WTC11 (cell line): Measurements from ENCODE around the gene PTPN1. TPM values are rescaled to one million over a fixed set of nuclear protein-coding genes. Genes with fewer than 3 reads are reported as not detected.

ENCODE experiments used
- ATAC-seq: fragments of 200-7000 bp; cut with Tn5 transposase; 2 replicates; pipeline ENCODE4 v1.10.0; 2021; ENCODE audit warnings: mild to moderate bottlenecking, moderate library complexity
- CTCF ChIA-PET: fragments of 300-600 bp; sonication (Branson Sonifier 250); formaldehyde crosslinking; loops from one replicate; lab custom pipeline; 2021; ENCODE audit warnings: antibody characterized with exemption; lab: Charles Lee
- POLR2A ChIA-PET: fragments of 350-600 bp; sonication (Branson Sonifier 250); formaldehyde crosslinking; loops from one replicate; lab custom pipeline; 2021; ENCODE audit warnings: antibody characterized with exemption; lab: Charles Lee
- DNase-seq: peaks from one replicate; pipeline ENCODE4 v3.0.0; 2021; ENCODE audit warnings: low spot score
- H3K27ac Mint-ChIP-seq: 2 replicates; pipeline ENCODE4 v1.8.0; 2021; ENCODE audit warnings: mixed read lengths
- H3K27me3 Mint-ChIP-seq: 2 replicates; pipeline ENCODE4 v1.8.0; 2021; ENCODE audit warnings: low read depth, mild to moderate bottlenecking, moderate library complexity, mixed read lengths
- H3K36me3 Mint-ChIP-seq: 2 replicates; pipeline ENCODE4 v1.8.0; 2021; ENCODE audit warnings: mixed read lengths
- H3K4me1 Mint-ChIP-seq: 2 replicates; pipeline ENCODE4 v1.8.0; 2022; ENCODE audit warnings: mixed read lengths
- H3K4me3 Mint-ChIP-seq: 2 replicates; pipeline ENCODE4 v1.8.0; 2021; ENCODE audit warnings: mild to moderate bottlenecking, moderate library complexity, mixed read lengths
- H3K9me3 Mint-ChIP-seq: 2 replicates; pipeline ENCODE4 v1.8.0; 2021; ENCODE audit warnings: mixed read lengths
- ARID4B ChIP-seq: sonication (generic); formaldehyde crosslinking; IDR thresholded peaks from 2 replicates; pipeline ENCODE4 v1.8.0; 2023; ENCODE audit warnings: missing genetic modification reagents, mild to moderate bottlenecking, borderline replicate concordance
- ATF2 ChIP-seq: sonication (generic); formaldehyde crosslinking; IDR thresholded peaks from 2 replicates; pipeline ENCODE4 v1.8.1; 2022; ENCODE audit warnings: low read depth, missing genetic modification reagents, borderline replicate concordance
- ELF4 ChIP-seq: sonication (generic); formaldehyde crosslinking; IDR thresholded peaks from 2 replicates; pipeline ENCODE4 v1.8.1; 2022; ENCODE audit warnings: low read depth, mild to moderate bottlenecking, moderate library complexity, missing genetic modification reagents
- GTF2I ChIP-seq: fragments of 250-450 bp; sonication (Bioruptor Pico); conservative IDR thresholded peaks from 2 replicates; pipeline ENCODE4 v1.4.0; 2021; ENCODE audit warnings: mild to moderate bottlenecking
- IRF1 ChIP-seq: sonication (generic); formaldehyde crosslinking; IDR thresholded peaks from 2 replicates; pipeline ENCODE4 v1.8.0; 2023; ENCODE audit warnings: missing genetic modification reagents
- STAT6 ChIP-seq: sonication (generic); formaldehyde crosslinking; conservative IDR thresholded peaks from 2 replicates; pipeline ENCODE4 v1.8.1; 2023; ENCODE audit warnings: mild to moderate bottlenecking, low read depth, missing genetic modification reagents, moderate library complexity
- ZNF138 ChIP-seq: sonication (generic); formaldehyde crosslinking; conservative IDR thresholded peaks from 2 replicates; pipeline ENCODE4 v1.8.1; 2022; ENCODE audit warnings: mild to moderate bottlenecking, moderate library complexity, missing genetic modification reagents
- ZNF263 ChIP-seq: sonication (generic); formaldehyde crosslinking; IDR thresholded peaks from 2 replicates; pipeline ENCODE4 v1.8.1; 2022; ENCODE audit warnings: low read depth, mild to moderate bottlenecking, moderate library complexity, missing genetic modification reagents
- ZNF512 ChIP-seq: sonication (generic); formaldehyde crosslinking; IDR thresholded peaks from 2 replicates; pipeline ENCODE4 v1.8.1; 2022; ENCODE audit warnings: missing genetic modification reagents, borderline replicate concordance
- ZNF532 ChIP-seq: fragments of 250-450 bp; sonication (Bioruptor Pico); IDR thresholded peaks from 2 replicates; pipeline ENCODE4 v1.9.0; 2021; ENCODE audit warnings: mild to moderate bottlenecking, borderline replicate concordance
- total RNA-seq: library from RNA; stranded (reverse); gene quantifications from 3 replicates; pipeline ENCODE4 v1.2.3, GENCODE V29; 2021
- TF ChIP-seq, protein P1 (sequence below): fragments of 250-450 bp; sonication (Bioruptor Pico); IDR thresholded peaks from 2 replicates; pipeline ENCODE4 v1.9.0; 2021; ENCODE audit warnings: moderate library complexity, mild to moderate bottlenecking, inconsistent platforms, borderline replicate concordance
- TF ChIP-seq, protein P2 (sequence below): fragments of 200-600 bp; IDR thresholded peaks from 2 replicates; pipeline ENCODE4 v1.8.0; 2022; ENCODE audit warnings: antibody characterized with exemption

The PTPN1 gene
- total RNA-seq, 1 experiment from 2014 or later, result 29.4 TPM

GRCh38 chr20:50498071-50498776, 12.0 kb upstream of the PTPN1 start (continued):
- TF ChIP-seq ZNF532 (no peak), ZNF512 (CRISPR knock-in tag) (no peak), STAT6 (CRISPR knock-in tag) (no peak), ZNF138 (CRISPR knock-in tag) (no peak)
- TF ChIP-seq, protein P1, sequence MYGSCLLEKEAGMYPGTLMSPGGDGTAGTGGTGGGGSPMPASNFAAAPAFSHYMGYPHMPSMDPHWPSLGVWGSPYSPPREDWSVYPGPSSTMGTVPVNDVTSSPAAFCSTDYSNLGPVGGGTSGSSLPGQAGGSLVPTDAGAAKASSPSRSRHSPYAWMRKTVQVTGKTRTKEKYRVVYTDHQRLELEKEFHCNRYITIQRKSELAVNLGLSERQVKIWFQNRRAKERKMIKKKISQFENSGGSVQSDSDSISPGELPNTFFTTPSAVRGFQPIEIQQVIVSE (CRISPR knock-in tag), result no peak
- TF ChIP-seq, protein P2, sequence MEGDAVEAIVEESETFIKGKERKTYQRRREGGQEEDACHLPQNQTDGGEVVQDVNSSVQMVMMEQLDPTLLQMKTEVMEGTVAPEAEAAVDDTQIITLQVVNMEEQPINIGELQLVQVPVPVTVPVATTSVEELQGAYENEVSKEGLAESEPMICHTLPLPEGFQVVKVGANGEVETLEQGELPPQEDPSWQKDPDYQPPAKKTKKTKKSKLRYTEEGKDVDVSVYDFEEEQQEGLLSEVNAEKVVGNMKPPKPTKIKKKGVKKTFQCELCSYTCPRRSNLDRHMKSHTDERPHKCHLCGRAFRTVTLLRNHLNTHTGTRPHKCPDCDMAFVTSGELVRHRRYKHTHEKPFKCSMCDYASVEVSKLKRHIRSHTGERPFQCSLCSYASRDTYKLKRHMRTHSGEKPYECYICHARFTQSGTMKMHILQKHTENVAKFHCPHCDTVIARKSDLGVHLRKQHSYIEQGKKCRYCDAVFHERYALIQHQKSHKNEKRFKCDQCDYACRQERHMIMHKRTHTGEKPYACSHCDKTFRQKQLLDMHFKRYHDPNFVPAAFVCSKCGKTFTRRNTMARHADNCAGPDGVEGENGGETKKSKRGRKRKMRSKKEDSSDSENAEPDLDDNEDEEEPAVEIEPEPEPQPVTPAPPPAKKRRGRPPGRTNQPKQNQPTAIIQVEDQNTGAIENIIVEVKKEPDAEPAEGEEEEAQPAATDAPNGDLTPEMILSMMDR, result no peak

- Mint-ChIP-seq H3K9me3 (0 out of 2 replicates have a peak, but pooled peaks cover 4% of the 10 kb centered on the region), H3K27ac (no peak overlapping the region), H3K36me3 (no peaks in the 10 kb centered on the region), H3K27me3 (peaks cover 3% of the 10 kb centered on the region), H3K4me1 (peaks cover 9% of the 10 kb centered on the region), H3K4me3 (no peak overlapping the region)
- ChIA-PET CTCF (interaction anchor here (0.5 to 0.9 kb wide), 2 partner anchors 21 to 76 kb away, joined by 3 read pairs; no protein-coding TSS in a partner anchor), POLR2A (no interaction called here)
- TF ChIP-seq ATF2 (CRISPR knock-in tag) (no peak), ARID4B (no peak), ELF4 (no peak), GTF2I (CRISPR knock-in tag) (no peak), IRF1 (CRISPR knock-in tag) (no peak), ZNF263 (CRISPR knock-in tag) (no peak)
- DNase-seq (no peak), ATAC-seq (no peak)
These were observed 10.2 kb upstream of the PTPN1 start for GRCh38 chr20:50499938-50500337.
